GM23338 (cell line): Measurements from ENCODE around the gene WFDC8. TPM values are rescaled to one million over a fixed set of nuclear protein-coding genes. Genes with fewer than 3 reads are reported as not detected.
A peak's percentile ranks its signal among the peaks of the same experiment; 100 is the strongest.

Experiments used
- ATAC-seq: fragments of 200-7000 bp; cut with Tn5 transposase; 3 replicates; pipeline ENCODE4 v1.9.1; 2020
- DNase-seq: peaks from one replicate; pipeline ENCODE4 v3.0.0-alpha.2; 2015; ENCODE audit warnings: low spot score
- H2AFZ ChIP-seq: fragments of 200-600 bp; sonication (generic); 2 replicates; pipeline ENCODE4 v1.8.0; 2016; ENCODE audit warnings: antibody characterized with exemption, mild to moderate bottlenecking, moderate library complexity
- H3F3A ChIP-seq: fragments of 200-600 bp; sonication (generic); replicated peaks from 2 replicates; pipeline ENCODE4 v1.8.0; 2017; ENCODE audit warnings: antibody characterized with exemption, mixed run types, low read depth
- H3K27ac ChIP-seq: fragments of 200-600 bp; sonication (generic); 2 replicates; pipeline ENCODE4 v1.6.1; 2016; ENCODE audit warnings: low read depth
- H3K27me3 ChIP-seq: fragments of 200-600 bp; sonication (generic); 2 replicates; pipeline ENCODE4 v1.8.0; 2016; ENCODE audit warnings: mild to moderate bottlenecking, mixed run types, moderate library complexity; ENCODE audit not compliant: insufficient read depth
- H3K36me3 ChIP-seq: fragments of 200-600 bp; sonication (generic); 2 replicates; pipeline ENCODE4 v1.8.0; 2016; ENCODE audit warnings: mild to moderate bottlenecking; ENCODE audit not compliant: insufficient read depth
- H3K4me1 ChIP-seq: fragments of 200-600 bp; sonication (generic); 2 replicates; pipeline ENCODE4 v1.8.0; 2016; ENCODE audit warnings: mild to moderate bottlenecking, moderate library complexity; ENCODE audit not compliant: insufficient read depth
- H3K4me2 ChIP-seq: fragments of 200-600 bp; sonication (generic); 2 replicates; pipeline ENCODE4 v1.7.1; 2017; ENCODE audit warnings: mixed run types
- H3K4me3 ChIP-seq: fragments of 200-600 bp; sonication (generic); 2 replicates; pipeline ENCODE4 v1.6.1; 2016; ENCODE audit warnings: mixed run types
- H3K79me2 ChIP-seq: fragments of 200-600 bp; sonication (generic); replicated peaks from 2 replicates; pipeline ENCODE4 v1.8.0; 2017; ENCODE audit warnings: mild to moderate bottlenecking; ENCODE audit not compliant: insufficient read depth
- H3K9me2 ChIP-seq: fragments of 200-600 bp; sonication (generic); 2 replicates; pipeline ENCODE4 v1.8.0; 2017; ENCODE audit not compliant: insufficient read depth
- H4K20me1 ChIP-seq: fragments of 200-600 bp; sonication (generic); replicated peaks from 2 replicates; pipeline ENCODE4 v1.8.0; 2017; ENCODE audit warnings: mild to moderate bottlenecking; ENCODE audit not compliant: insufficient read depth
- H3K27ac Mint-ChIP-seq: 2 replicates; pipeline ENCODE4 v1.8.0; 2020; ENCODE audit warnings: inconsistent platforms, mild to moderate bottlenecking, moderate library complexity, mixed read lengths
- H3K27me3 Mint-ChIP-seq: 3 replicates; pipeline ENCODE4 v1.8.0; 2022; ENCODE audit warnings: low read depth, mild to moderate bottlenecking, moderate library complexity, mixed read lengths, inconsistent platforms; ENCODE audit not compliant: insufficient read depth, poor library complexity
- H3K36me3 Mint-ChIP-seq: 3 replicates; pipeline ENCODE4 v1.8.0; 2021; ENCODE audit warnings: low read depth, mild to moderate bottlenecking, inconsistent platforms, moderate library complexity, mixed read lengths
- H3K4me1 Mint-ChIP-seq: 3 replicates; pipeline ENCODE4 v1.8.0; 2020; ENCODE audit warnings: mild to moderate bottlenecking, inconsistent platforms, mixed read lengths
- H3K4me3 Mint-ChIP-seq: 3 replicates; pipeline ENCODE4 v1.8.0; 2021; ENCODE audit warnings: moderate library complexity, mild to moderate bottlenecking, inconsistent platforms, mixed read lengths
- H3K9me3 Mint-ChIP-seq: 3 replicates; pipeline ENCODE4 v1.8.0; 2020; ENCODE audit warnings: moderate library complexity, mild to moderate bottlenecking, inconsistent platforms, mixed read lengths
- CREB1 ChIP-seq: fragments of 250-450 bp; sonication (Bioruptor Pico); IDR thresholded peaks from 2 replicates; pipeline ENCODE4 v1.5.0; 2020; ENCODE audit warnings: low read depth, mild to moderate bottlenecking, moderate library complexity
- ETS1 ChIP-seq: IDR thresholded peaks from 2 replicates; pipeline ENCODE4 v1.6.1; 2016; ENCODE audit warnings: antibody characterized with exemption
- EZH2 ChIP-seq: fragments of 200-600 bp; sonication (generic); IDR thresholded peaks from one replicate; pipeline ENCODE4 v1.8.0; 2017; ENCODE audit warnings: antibody characterized with exemption, mild to moderate bottlenecking, low read depth; ENCODE audit not compliant: unreplicated experiment
- EZH2phosphoT487 ChIP-seq: fragments of 200-600 bp; sonication (generic); IDR thresholded peaks from one replicate; pipeline ENCODE4 v1.8.1; 2018; ENCODE audit warnings: antibody characterized with exemption; ENCODE audit not compliant: unreplicated experiment
- JUNB ChIP-seq: IDR thresholded peaks from one replicate; pipeline ENCODE4 v1.6.1; 2016; ENCODE audit warnings: antibody characterized with exemption; ENCODE audit not compliant: unreplicated experiment
- REST ChIP-seq: IDR thresholded peaks from one replicate; pipeline ENCODE4 v1.6.1; 2018; ENCODE audit warnings: antibody characterized with exemption; ENCODE audit not compliant: unreplicated experiment
- ZNF114 ChIP-seq: fragments of 250-450 bp; sonication (Bioruptor Pico); IDR thresholded peaks from 2 replicates; pipeline ENCODE4 v1.5.0; 2020; ENCODE audit warnings: mild to moderate bottlenecking, moderate library complexity
- ZNF331 ChIP-seq: fragments of 250-450 bp; sonication (Bioruptor Pico); IDR thresholded peaks from 2 replicates; pipeline ENCODE4 v1.5.0; 2020; ENCODE audit warnings: low read depth, mild to moderate bottlenecking, moderate library complexity
- ZNF462 ChIP-seq: fragments of 250-450 bp; sonication (Bioruptor Pico); IDR thresholded peaks from 2 replicates; pipeline ENCODE4 v1.5.0; 2020; ENCODE audit warnings: mild to moderate bottlenecking, moderate library complexity
- polyA plus RNA-seq: library from polyadenylated mRNA; unstranded; fragments of >200 nt; fragmentation: Nextera tagmentation; extraction: Ambion mirVana; gene quantifications from 2 replicates; pipeline ENCODE4 v1.2.1, GENCODE V29; 2016
- total RNA-seq: library from RNA; depleted of rRNA; stranded (reverse); fragments of >200 nt; shearing (Covaris generic); gene quantifications from 2 replicates; pipeline ENCODE4 v1.2.3, GENCODE V29; 2014
- TF ChIP-seq, protein P1 (sequence below), 2 experiments: fragments of 200-600 bp in 1 of 2; sonication (generic) in 1 of 2; conservative IDR thresholded peaks; 2 replicates each; pipeline versions ENCODE4 v1.5.1 to v1.6.1; 2016 to 2017; ENCODE audit warnings: antibody characterized with exemption in 2 of 2, low read depth in 2 of 2, mild to moderate bottlenecking in 2 of 2, moderate library complexity in 1 of 2

Gene WFDC8
- total and polyA plus RNA-seq, 2 experiments from 2014 or later = 0.23 TPM; not detected in 1

DNA sequence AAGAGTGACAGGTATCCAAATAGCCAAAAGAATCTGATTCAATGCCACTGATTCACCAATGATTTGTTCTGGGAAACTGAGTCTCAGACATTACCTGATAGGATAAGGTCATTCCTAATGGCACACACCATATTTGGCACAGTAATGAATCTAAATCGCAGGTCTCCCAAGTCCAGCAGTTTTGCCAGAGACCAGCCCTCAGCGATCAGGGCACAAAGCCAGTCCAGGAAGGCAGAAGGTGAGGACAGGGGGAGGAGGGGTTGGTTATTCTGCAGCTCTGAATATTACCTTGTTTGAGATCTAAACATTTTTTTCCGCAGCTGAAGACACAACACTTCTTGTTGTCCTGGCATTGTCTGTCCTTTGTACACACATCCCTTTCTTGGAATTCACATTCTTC lies 33.7 kb downstream of the WFDC8 start:
- Mint-ChIP-seq H3K4me1 (peaks cover 8% of the 10 kb centered on the region; the same call in 2 of the 3 replicates), H3K27ac (no peak overlapping the region), H3K9me3 (no peaks in the 10 kb centered on the region; the same call in 2 of the 3 replicates), H3K4me3 (no peak overlapping the region), H3K27me3 (peaks cover 1% of the 10 kb centered on the region), H3K36me3 (no peaks in the 10 kb centered on the region; the same call in 2 of the 3 replicates)
- H3K27me3 ChIP-seq = no peaks in the 10 kb centered on the region
- no peak for ATAC-seq
- H4K20me1 ChIP-seq = no peaks in the 10 kb centered on the region
- H3K9me2 ChIP-seq = peaks cover 6% of the 10 kb centered on the region; the same call in 1 of the 2 replicates
- no peak overlapping the region for H3K4me2 ChIP-seq
- H3K27ac ChIP-seq = no peak overlapping the region
- no peaks in the 10 kb centered on the region for H3K4me1 ChIP-seq
- H3K79me2 ChIP-seq = no peaks in the 10 kb centered on the region
- no peak for DNase-seq
- no peaks in the 10 kb centered on the region for H3K36me3 ChIP-seq
- TF ChIP-seq CREB1 = no peak
- TF ChIP-seq ZNF331 = no peak
- TF ChIP-seq ETS1 = no peak
- TF ChIP-seq EZH2 = no peak
- TF ChIP-seq ZNF114 = no peak
- TF ChIP-seq REST = no peak
- TF ChIP-seq JUNB = no peak
- TF ChIP-seq ZNF462 = no peak
- TF ChIP-seq EZH2phosphoT487 = no peak
- TF ChIP-seq, protein P1, sequence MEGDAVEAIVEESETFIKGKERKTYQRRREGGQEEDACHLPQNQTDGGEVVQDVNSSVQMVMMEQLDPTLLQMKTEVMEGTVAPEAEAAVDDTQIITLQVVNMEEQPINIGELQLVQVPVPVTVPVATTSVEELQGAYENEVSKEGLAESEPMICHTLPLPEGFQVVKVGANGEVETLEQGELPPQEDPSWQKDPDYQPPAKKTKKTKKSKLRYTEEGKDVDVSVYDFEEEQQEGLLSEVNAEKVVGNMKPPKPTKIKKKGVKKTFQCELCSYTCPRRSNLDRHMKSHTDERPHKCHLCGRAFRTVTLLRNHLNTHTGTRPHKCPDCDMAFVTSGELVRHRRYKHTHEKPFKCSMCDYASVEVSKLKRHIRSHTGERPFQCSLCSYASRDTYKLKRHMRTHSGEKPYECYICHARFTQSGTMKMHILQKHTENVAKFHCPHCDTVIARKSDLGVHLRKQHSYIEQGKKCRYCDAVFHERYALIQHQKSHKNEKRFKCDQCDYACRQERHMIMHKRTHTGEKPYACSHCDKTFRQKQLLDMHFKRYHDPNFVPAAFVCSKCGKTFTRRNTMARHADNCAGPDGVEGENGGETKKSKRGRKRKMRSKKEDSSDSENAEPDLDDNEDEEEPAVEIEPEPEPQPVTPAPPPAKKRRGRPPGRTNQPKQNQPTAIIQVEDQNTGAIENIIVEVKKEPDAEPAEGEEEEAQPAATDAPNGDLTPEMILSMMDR (conservative IDR thresholded peaks at IDR 0.05; ENCODE audit: low read depth in 2 of 2) = no peak
- H3K4me3 ChIP-seq = no peak overlapping the region
- 0 out of 2 replicates have a peak overlapping the region, but pooled peaks have one; percentile 39 for H2AFZ ChIP-seq
- no peaks in the 10 kb centered on the region for H3F3A ChIP-seq
